Liver (tissue), 9 donors: ENCODE results near the gene DYNLT1. TPM values are rescaled to one million over a fixed set of nuclear protein-coding genes. Genes with fewer than 3 reads are reported as not detected.

ENCODE experiments used
- DNase-seq: peaks from one replicate; pipeline ENCODE4 v3.0.0-alpha.2; 2017; ENCODE audit warnings: low spot score
- H3K27ac ChIP-seq, 2 donors: one replicate each; pipeline ENCODE4 v1.7.0; 2013; ENCODE audit warnings: inconsistent platforms in 2 of 2, low read length in 2 of 2, control low read depth in 1 of 2, low read depth in 1 of 2, mild to moderate bottlenecking in 1 of 2
- H3K27me3 ChIP-seq, 4 donors: one replicate each; pipeline versions ENCODE4 v1.6.1 to v1.7.0; 2013; ENCODE audit warnings: low read length in 3 of 4, inconsistent platforms in 1 of 4, mild to moderate bottlenecking in 1 of 4, moderate library complexity in 1 of 4; ENCODE audit not compliant: control insufficient read depth in 4 of 4, insufficient read depth in 4 of 4
- H3K36me3 ChIP-seq, 4 donors: one replicate each; pipeline versions ENCODE4 v1.6.1 to v1.7.0; 2013; ENCODE audit warnings: low read length in 3 of 4, mild to moderate bottlenecking in 3 of 4, low read depth in 1 of 4, moderate library complexity in 1 of 4; ENCODE audit not compliant: control insufficient read depth in 4 of 4, insufficient read depth in 3 of 4
- H3K4me1 ChIP-seq, 4 donors: one replicate each; pipeline versions ENCODE4 v1.6.1 to v1.7.0; 2013; ENCODE audit warnings: low read length in 3 of 4, mild to moderate bottlenecking in 3 of 4, moderate library complexity in 1 of 4; ENCODE audit not compliant: control insufficient read depth in 4 of 4, insufficient read depth in 4 of 4
- H3K4me3 ChIP-seq, 3 donors: one replicate each; pipeline versions ENCODE4 v1.6.1 to v1.7.0; 2013; ENCODE audit warnings: low read length in 3 of 3, control low read depth in 1 of 3, low read depth in 1 of 3, mild to moderate bottlenecking in 1 of 3
- H3K9ac ChIP-seq, 2 donors: one replicate each; pipeline ENCODE4 v1.7.0; 2013; ENCODE audit warnings: low read length in 2 of 2, mild to moderate bottlenecking in 2 of 2, moderate library complexity in 2 of 2, control low read depth in 1 of 2, low read depth in 1 of 2
- H3K9me3 ChIP-seq, 4 donors: one replicate each; pipeline versions ENCODE4 v1.6.1 to v1.7.0; 2013; ENCODE audit warnings: low read length in 3 of 4; ENCODE audit not compliant: control insufficient read depth in 4 of 4
- ATF3 ChIP-seq: IDR thresholded peaks from 2 replicates; pipeline ENCODE4 v1.6.1; 2016; ENCODE audit warnings: antibody characterized with exemption
- CTCF ChIP-seq: fragments of 150-350 bp; IDR thresholded peaks from 2 replicates; pipeline ENCODE4 v1.5.1; 2017; ENCODE audit warnings: improper control_type of control experiment, low read depth, low read length; ENCODE audit not compliant: missing input control
- EGR1 ChIP-seq, 2 donors: IDR thresholded peaks; 2 replicates each; pipeline ENCODE4 v1.6.1; 2016 to 2018; ENCODE audit warnings: antibody characterized with exemption in 2 of 2, low read depth in 2 of 2
- FOXA1 ChIP-seq: IDR thresholded peaks from 2 replicates; pipeline ENCODE4 v1.6.1; 2016; ENCODE audit warnings: antibody characterized with exemption
- FOXA2 ChIP-seq: IDR thresholded peaks from 2 replicates; pipeline ENCODE4 v1.6.1; 2016; ENCODE audit warnings: antibody characterized with exemption
- GABPA ChIP-seq, 2 donors: IDR thresholded peaks in 1 of 2; conservative IDR thresholded peaks in 1 of 2; 2 replicates each; pipeline ENCODE4 v1.6.1; 2016; ENCODE audit warnings: antibody characterized with exemption in 2 of 2, mild to moderate bottlenecking in 1 of 2, moderate library complexity in 1 of 2
- HNF4A ChIP-seq, 2 donors: conservative IDR thresholded peaks; 2 replicates each; pipeline ENCODE4 v1.6.1; 2016; ENCODE audit warnings: antibody characterized with exemption in 2 of 2, mild to moderate bottlenecking in 2 of 2
- HNF4G ChIP-seq: IDR thresholded peaks from 2 replicates; pipeline ENCODE4 v1.6.1; 2016; ENCODE audit warnings: antibody characterized with exemption
- JUND ChIP-seq, 2 donors: IDR thresholded peaks; 2 replicates each; pipeline ENCODE4 v1.6.1; 2016; ENCODE audit warnings: antibody characterized with exemption in 2 of 2
- MAX ChIP-seq: IDR thresholded peaks from 2 replicates; pipeline ENCODE4 v1.6.1; 2016; ENCODE audit warnings: antibody characterized with exemption
- NR2F2 ChIP-seq: IDR thresholded peaks from 2 replicates; pipeline ENCODE4 v1.6.1; 2016; ENCODE audit warnings: antibody characterized with exemption
- RAD21 ChIP-seq, 2 donors: IDR thresholded peaks; 2 replicates each; pipeline ENCODE4 v1.6.1; 2016; ENCODE audit warnings: antibody characterized with exemption in 2 of 2, mild to moderate bottlenecking in 2 of 2
- REST ChIP-seq: IDR thresholded peaks from 2 replicates; pipeline ENCODE4 v1.6.1; 2016; ENCODE audit warnings: antibody characterized with exemption, mild to moderate bottlenecking
- RXRA ChIP-seq, 2 donors: IDR thresholded peaks; 2 replicates each; pipeline ENCODE4 v1.6.1; 2017 to 2018; ENCODE audit warnings: antibody characterized with exemption in 2 of 2, mild to moderate bottlenecking in 1 of 2
- SP1 ChIP-seq: IDR thresholded peaks from 2 replicates; pipeline ENCODE4 v1.6.1; 2018; ENCODE audit warnings: antibody characterized with exemption, mild to moderate bottlenecking
- TAF1 ChIP-seq: conservative IDR thresholded peaks from 2 replicates; pipeline ENCODE4 v1.6.1; 2016; ENCODE audit warnings: antibody characterized with exemption, mild to moderate bottlenecking
- ZBTB33 ChIP-seq: IDR thresholded peaks from 2 replicates; pipeline ENCODE4 v1.6.1; 2016; ENCODE audit warnings: antibody characterized with exemption
- WGBS: extraction: QIAGEN DNeasy Blood & Tissue Kit; methylation state at CpG from one replicate; pipeline ENCODE4 v1.1.7; 2013; 5-methylcytosine and 5-hydroxymethylcytosine counted together
- polyA plus RNA-seq, 2 donors: library from polyadenylated mRNA; stranded (reverse) in 1 of 2; unstranded in 1 of 2; fragments of 200-250 nt in 1 of 2; fragments of >200 nt in 1 of 2; fragmentation: Nextera tagmentation in 1 of 2; extraction: Ambion mirVana in 1 of 2; gene quantifications; one replicate each; pipeline versions ENCODE4 v1.2.1 to v1.2.3, GENCODE V29; 2013 to 2015
- total RNA-seq, 2 donors: library from RNA; depleted of rRNA; stranded (reverse); fragments of >200 nt; gene quantifications; one replicate each; pipeline ENCODE4 v1.2.3, GENCODE V29; 2014
- donor health status: healthy.
- donor health status: healthy.
- donor health status: healthy.
- donor health status: healthy.
- donor health status: healthy.

DYNLT1 gene
- total and polyA plus RNA-seq, 4 donors: 17.7 to 86.9 (median 38.3) TPM

- peak overlapping the region; percentile 40 to 74 for H3K9ac ChIP-seq
- H3K27me3 ChIP-seq: no peaks in the 10 kb centered on the region
These were observed 710 bp downstream of the DYNLT1 start for GRCh38 chr6:158643836-158644230.

GRCh38 chr6:158642097-158642601 lies 2.4 kb downstream of the DYNLT1 start:
- H3K36me3 ChIP-seq: peaks cover 0 to 6% (median 2%) of the 10 kb centered on the region in 4 donors
- peak overlapping the region in 1 of 2 donors; percentile 98 for H3K27ac ChIP-seq
- H3K4me3 ChIP-seq: no peak overlapping the region
- H3K27me3 ChIP-seq: no peaks in the 10 kb centered on the region
- WGBS: 70% methylated on average over 8 of the region's 8 CpGs
- H3K9me3 ChIP-seq: no peaks in the 10 kb centered on the region
- no peak overlapping the region for H3K9ac ChIP-seq
- DNase-seq: peak; percentile 17
- H3K4me1 ChIP-seq: peaks cover 0 to 16% (median 11%) of the 10 kb centered on the region in 4 donors
- TF ChIP-seq SP1 (no peak), HNF4G (no peak), REST (no peak), CTCF (no peak), RXRA (IDR thresholded peaks at IDR 0.05) (peak in 1 of 2 donors; percentile 11), FOXA2 (no peak)

More at GRCh38 chr6:158643836-158644230, 710 bp downstream of the DYNLT1 start:
- no peak for DNase-seq
- H3K36me3 ChIP-seq: peaks cover 0 to 2% (median 0%) of the 10 kb centered on the region in 4 donors
- H3K4me1 ChIP-seq: peaks cover 0 to 16% (median 11%) of the 10 kb centered on the region in 4 donors
- WGBS: 8% methylated on average over 21 of the region's 21 CpGs
- peak overlapping the region; percentile 63 to 98 (median 94) for H3K4me3 ChIP-seq
- H3K27ac ChIP-seq: peak overlapping the region; percentile 88 to 98
- no peak for TF ChIP-seq EGR1 (IDR thresholded peaks at IDR 0.05; ENCODE audit: low read depth in 2 of 2)
- TF ChIP-seq FOXA2: no peak
- TF ChIP-seq ATF3: no peak
- TF ChIP-seq ZBTB33: no peak
- no peak for TF ChIP-seq JUND (IDR thresholded peaks at IDR 0.05)
- no peak for TF ChIP-seq GABPA (IDR thresholded peaks at IDR 0.05 in 1 of 2, conservative IDR thresholded peaks at IDR 0.05 in 1 of 2)
- no peak for TF ChIP-seq RXRA (IDR thresholded peaks at IDR 0.05)
- TF ChIP-seq SP1: no peak
- TF ChIP-seq NR2F2: no peak
- TF ChIP-seq FOXA1: no peak
- TF ChIP-seq HNF4G: no peak
- TF ChIP-seq CTCF: no peak
- no peak for TF ChIP-seq RAD21 (IDR thresholded peaks at IDR 0.05)
- no peak for TF ChIP-seq TAF1
- TF ChIP-seq MAX: no peak
- no peak for TF ChIP-seq HNF4A (conservative IDR thresholded peaks at IDR 0.05)
- H3K9me3 ChIP-seq: no peaks in the 10 kb centered on the region
